Measurements from ENCODE around the gene TIMM13. TPM values are rescaled to one million over a fixed set of nuclear protein-coding genes. Genes with fewer than 3 reads are reported as not detected.

TIMM13 gene
- total and polyA plus RNA-seq, 10 of the 15 experiments (the other 5 are each of a cell fraction or from before 2014, with no cell fraction given), result 9.9 to 205 (median 63.6) TPM

GRCh38 chr19:2474232-2475017, 47.0 kb upstream of the TIMM13 start (continued):
- TF ChIP-seq CUX1 (IDR thresholded peaks at IDR 0.05; ENCODE audit: insufficient replicate concordance, low read depth, low read length), result no peak
- no peak for TF ChIP-seq ATF2 (IDR thresholded peaks at IDR 0.05; ENCODE audit: low read length)
- peak; percentile 61 for TF ChIP-seq CREB1 (IDR thresholded peaks at IDR 0.05; ENCODE audit: low read depth)
- peak; percentile 79 for TF ChIP-seq TCF12 (IDR thresholded peaks at IDR 0.05; ENCODE audit: low read depth, low read length)
- TF ChIP-seq RUNX3 (IDR thresholded peaks at IDR 0.05; ENCODE audit: low read length), result peak; percentile 47; the same call in 1 of the 2 replicates
- peak; percentile 60; the same call in 1 of the 2 replicates for TF ChIP-seq ZNF217 (IDR thresholded peaks at IDR 0.05)
- TF ChIP-seq EP300 (IDR thresholded peaks at IDR 0.05; ENCODE audit: borderline replicate concordance in 1 of 2, control insufficient read depth in 1 of 2, low read depth in 2 of 2, low read length in 2 of 2), result peak in 1 of 2 experiments; percentile 38; a peak in 1 of 4 replicates
- TF ChIP-seq BHLHE40 (IDR thresholded peaks at IDR 0.05; ENCODE audit: borderline replicate concordance in 1 of 2, low read depth in 2 of 2, low read length in 1 of 2), result peak; percentile 70 to 82; a peak in 3 of 4 replicates
- TF ChIP-seq ELK1 (IDR thresholded peaks at IDR 0.05; ENCODE audit: low read depth, low read length), result peak; percentile 82; the same call in 1 of the 2 replicates
- TF ChIP-seq IRF3 (IDR thresholded peaks at IDR 0.05), result 0 out of 2 replicates have a peak, but pooled peaks have one; percentile 11
- TF ChIP-seq POLR2A (IDR thresholded peaks at IDR 0.05; ENCODE audit: low read depth, low read length), result no peak
- TF ChIP-seq KDM1A (IDR thresholded peaks at IDR 0.05; ENCODE audit: borderline replicate concordance), result no peak
- peak; percentile 98 for TF ChIP-seq SMC3 (IDR thresholded peaks at IDR 0.05; ENCODE audit: borderline replicate concordance, low read length)
- TF ChIP-seq ZNF592 (IDR thresholded peaks at IDR 0.05), result 0 out of 2 replicates have a peak, but pooled peaks have one; percentile 63
- peak; percentile 83 for TF ChIP-seq YY1 (IDR thresholded peaks at IDR 0.05; ENCODE audit: low read depth, low read length)
